Left ventricle myocardium inferior (tissue), 1 donor: Measurements from ENCODE around the gene TIAM1. TPM values are rescaled to one million over a fixed set of nuclear protein-coding genes. Genes with fewer than 3 reads are reported as not detected.

ENCODE experiments used
- DNase-seq: peaks from one replicate; pipeline ENCODE4 v3.0.0-alpha.2; 2020
- H3K27ac ChIP-seq: fragments of 200-600 bp; replicated peaks from 2 replicates; pipeline ENCODE4 v1.8.0; 2021
- H3K27me3 ChIP-seq: fragments of 200-600 bp; 2 replicates; pipeline ENCODE4 v1.8.0; 2021; ENCODE audit warnings: low read depth
- H3K36me3 ChIP-seq: fragments of 200-600 bp; 2 replicates; pipeline ENCODE4 v1.8.0; 2021
- H3K4me1 ChIP-seq: fragments of 200-600 bp; 2 replicates; pipeline ENCODE4 v1.8.0; 2021
- H3K4me3 ChIP-seq: fragments of 200-600 bp; 2 replicates; pipeline ENCODE4 v1.8.0; 2021; ENCODE audit warnings: mild to moderate bottlenecking, moderate library complexity
- H3K9me3 ChIP-seq: fragments of 200-600 bp; replicated peaks from 2 replicates; pipeline ENCODE4 v1.8.0; 2021
- CTCF ChIP-seq: fragments of 200-600 bp; IDR thresholded peaks from 2 replicates; pipeline ENCODE4 v1.8.0; 2021; ENCODE audit warnings: antibody characterized with exemption, mild to moderate bottlenecking, borderline replicate concordance
- intact Hi-C: fragments of 100-400 bp; cut with micrococcal nuclease; formaldehyde crosslinking; loops from one replicate; pipeline ENCODE4 v1.11.0; 2022
- total RNA-seq: library from RNA; stranded (reverse); fragmentation: NEBNext Ultra II Directional; extraction: Animal tissue kit (Norgen Biotek cat#: 25700); gene quantifications from one replicate; pipeline ENCODE4 v1.2.1, GENCODE V29; 2021
- donor health status: DM: no; HTN: yes; CAD: no; lungs with severe emphysema.

The TIAM1 gene
- total RNA-seq, 1 donor from 2014 or later = 1.8 TPM

- H3K4me1 ChIP-seq = no peaks in the 10 kb centered on the region
- intact Hi-C loops = no loop called here
- no peak for TF ChIP-seq CTCF
- no peaks in the 10 kb centered on the region for H3K36me3 ChIP-seq
- peaks cover 7% of the 10 kb centered on the region for H3K9me3 ChIP-seq
- H3K4me3 ChIP-seq = no peak overlapping the region
- DNase-seq = no peak
- peaks cover 29% of the 10 kb centered on the region for H3K27me3 ChIP-seq
- no peak overlapping the region for H3K27ac ChIP-seq
These were observed 10.8 kb upstream of the TIAM1 start for GRCh38 chr21:31354604-31355443.

- DNase-seq = no peak
- no peak overlapping the region for H3K27ac ChIP-seq
- intact Hi-C loops = no loop called here
- H3K36me3 ChIP-seq = no peaks in the 10 kb centered on the region
- no peak overlapping the region for H3K4me3 ChIP-seq
- no peak for TF ChIP-seq CTCF
- peaks cover 29% of the 10 kb centered on the region for H3K27me3 ChIP-seq
- no peaks in the 10 kb centered on the region for H3K9me3 ChIP-seq
- H3K4me1 ChIP-seq = no peaks in the 10 kb centered on the region
These were observed 10.1 kb upstream of the TIAM1 start for GRCh38 chr21:31354122-31354521.

- Histone ChIP-seq H3K27me3 (peaks cover 26% of the 10 kb centered on the region), H3K4me1 (no peaks in the 10 kb centered on the region), H3K4me3 (no peak overlapping the region), H3K9me3 (no peaks in the 10 kb centered on the region), H3K36me3 (no peaks in the 10 kb centered on the region), H3K27ac (no peak overlapping the region)
- intact Hi-C loops = no loop called here
- TF ChIP-seq CTCF = no peak
- DNase-seq = no peak
These were observed 8.8 kb upstream of the TIAM1 start for GRCh38 chr21:31352836-31353235.

- H3K27me3 ChIP-seq = peaks cover 28% of the 10 kb centered on the region
- no peaks in the 10 kb centered on the region for H3K36me3 ChIP-seq
- no peak overlapping the region for H3K27ac ChIP-seq
- no peak for TF ChIP-seq CTCF
- no peaks in the 10 kb centered on the region for H3K4me1 ChIP-seq
- no peaks in the 10 kb centered on the region for H3K9me3 ChIP-seq
- intact Hi-C loops = no loop called here
- H3K4me3 ChIP-seq = no peak overlapping the region
- DNase-seq = no peak
These were observed 7.9 kb upstream of the TIAM1 start for GRCh38 chr21:31351960-31352359.

GRCh38 chr21:31351438-31351837, 7.4 kb upstream of the TIAM1 start:
- Histone ChIP-seq H3K4me3 (no peak overlapping the region), H3K27me3 (peaks cover 29% of the 10 kb centered on the region), H3K9me3 (no peaks in the 10 kb centered on the region), H3K27ac (no peak overlapping the region), H3K4me1 (no peaks in the 10 kb centered on the region), H3K36me3 (no peaks in the 10 kb centered on the region)
- TF ChIP-seq CTCF = no peak
- no peak for DNase-seq
- intact Hi-C loops = no loop called here
